ENCODE measurements around the gene SLC9A9.

The SLC9A9 gene

GRCh38 chr3:143343944-143344343 lies 504.3 kb downstream of the SLC9A9 start:
- no peak for DNase-seq

GRCh38 chr3:143343031-143343430 lies 505.2 kb downstream of the SLC9A9 start:
- no peak for DNase-seq

GRCh38 chr3:143339451-143339850 lies 508.8 kb downstream of the SLC9A9 start:
- DNase-seq, result no peak

GRCh38 chr3:143337387-143337786 lies 510.9 kb downstream of the SLC9A9 start:
- no peak for DNase-seq

GRCh38 chr3:143334231-143334630 lies 514.0 kb downstream of the SLC9A9 start:
- no peak for DNase-seq

GRCh38 chr3:143333367-143333766 lies 514.9 kb downstream of the SLC9A9 start:
- no peak for DNase-seq

- DNase-seq, result no peak
Measured at GRCh38 chr3:143332026-143332425, 516.2 kb downstream of the SLC9A9 start.

GRCh38 chr3:143331350-143331749 lies 516.9 kb downstream of the SLC9A9 start:
- DNase-seq, result no peak

- no peak for DNase-seq
Measured at GRCh38 chr3:143330296-143330868, 517.9 kb downstream of the SLC9A9 start.

GRCh38 chr3:143329567-143330211 lies 518.6 kb downstream of the SLC9A9 start:
- no peak for DNase-seq

GRCh38 chr3:143328451-143328850 lies 519.8 kb downstream of the SLC9A9 start:
- no peak for DNase-seq

GRCh38 chr3:143326983-143327778 lies 521.1 kb downstream of the SLC9A9 start:
- no peak for DNase-seq

GRCh38 chr3:143321058-143321769 lies 527.1 kb downstream of the SLC9A9 start:
- no peak for DNase-seq

- no peak for DNase-seq
Measured at GRCh38 chr3:143315766-143316165, 532.5 kb downstream of the SLC9A9 start.

- DNase-seq, result no peak
Measured at GRCh38 chr3:143314251-143315093, 533.8 kb downstream of the SLC9A9 start.

- no peak for DNase-seq
Measured at GRCh38 chr3:143313893-143314188, 534.4 kb downstream of the SLC9A9 start.

- no peak for DNase-seq
Measured at GRCh38 chr3:143313025-143313892, 535.0 kb downstream of the SLC9A9 start.

GRCh38 chr3:143311096-143311495 lies 537.2 kb downstream of the SLC9A9 start:
- no peak for DNase-seq

GRCh38 chr3:143309705-143310104 lies 538.6 kb downstream of the SLC9A9 start:
- no peak for DNase-seq

- DNase-seq, result no peak
Measured at GRCh38 chr3:143307613-143308183, 540.6 kb downstream of the SLC9A9 start.

- no peak for DNase-seq
Measured at GRCh38 chr3:143306407-143306806, 541.9 kb downstream of the SLC9A9 start.

All from NCI-H1092 (cell line).